ENCODE measurements around the gene HIVEP3.
"Not testable (repeated sequence)": the region's sequence is repeated elsewhere in the genome, so short reads cannot be mapped to it uniquely, and the experiment has no call there.

The HIVEP3 gene

GRCh38 chr1:41695118-41695745 is 223.5 kb downstream of the HIVEP3 start:
- Histone ChIP-seq H3K27ac (ENCODE audit: low read depth, low read length) (no peak overlapping the region), H3K9ac (ENCODE audit: low read length) (no peak overlapping the region), H3K9me3 (ENCODE audit: low read length) (no peaks in the 10 kb centered on the region), H3K4me1 (ENCODE audit: insufficient read depth, low read length) (no peaks in the 10 kb centered on the region), H3K27me3 (ENCODE audit: control insufficient read depth in 1 of 2, insufficient read depth in 2 of 2, low read length in 2 of 2) (no peaks in the 10 kb centered on the region), H3K4me3 (ENCODE audit: low read depth in 1 of 2, low read length in 2 of 2) (no peak overlapping the region), H3K36me3 (ENCODE audit: insufficient read depth, low read length) (no peaks in the 10 kb centered on the region)

- H3K27ac ChIP-seq (ENCODE audit: low read depth, low read length); H3K27me3 ChIP-seq (ENCODE audit: control insufficient read depth in 1 of 2, insufficient read depth in 2 of 2, low read length in 2 of 2); H3K4me3 ChIP-seq (ENCODE audit: low read depth in 1 of 2, low read length in 2 of 2); H3K36me3 ChIP-seq (ENCODE audit: insufficient read depth, low read length); H3K9ac ChIP-seq (ENCODE audit: low read length); H3K9me3 ChIP-seq (ENCODE audit: low read length); H3K4me1 ChIP-seq (ENCODE audit: insufficient read depth, low read length): not testable (repeated sequence)
These were observed 226.8 kb downstream of the HIVEP3 start for GRCh38 chr1:41691966-41692365.

GRCh38 chr1:41691424-41691823 is 227.3 kb downstream of the HIVEP3 start:
- Histone ChIP-seq H3K27me3 (ENCODE audit: control insufficient read depth in 1 of 2, insufficient read depth in 2 of 2, low read length in 2 of 2) (no peaks in the 10 kb centered on the region), H3K9ac (ENCODE audit: low read length) (no peak overlapping the region), H3K36me3 (ENCODE audit: insufficient read depth, low read length) (no peaks in the 10 kb centered on the region), H3K27ac (ENCODE audit: low read depth, low read length) (no peak overlapping the region), H3K4me3 (ENCODE audit: low read depth in 1 of 2, low read length in 2 of 2) (no peak overlapping the region), H3K4me1 (ENCODE audit: insufficient read depth, low read length) (no peaks in the 10 kb centered on the region), H3K9me3 (ENCODE audit: low read length) (no peaks in the 10 kb centered on the region)

GRCh38 chr1:41690331-41690730 is 228.4 kb downstream of the HIVEP3 start:
- Histone ChIP-seq H3K9ac (ENCODE audit: low read length) (no peak overlapping the region), H3K27ac (ENCODE audit: low read depth, low read length) (no peak overlapping the region), H3K4me3 (ENCODE audit: low read depth in 1 of 2, low read length in 2 of 2) (no peak overlapping the region), H3K4me1 (ENCODE audit: insufficient read depth, low read length) (no peaks in the 10 kb centered on the region), H3K9me3 (ENCODE audit: low read length) (no peaks in the 10 kb centered on the region), H3K27me3 (ENCODE audit: control insufficient read depth in 1 of 2, insufficient read depth in 2 of 2, low read length in 2 of 2) (no peaks in the 10 kb centered on the region), H3K36me3 (ENCODE audit: insufficient read depth, low read length) (no peaks in the 10 kb centered on the region)

GRCh38 chr1:41689558-41689981 is 229.2 kb downstream of the HIVEP3 start:
- no peak overlapping the region for H3K4me3 ChIP-seq (ENCODE audit: low read depth in 1 of 2, low read length in 2 of 2)
- no peaks in the 10 kb centered on the region for H3K4me1 ChIP-seq (ENCODE audit: insufficient read depth, low read length)
- H3K36me3 ChIP-seq (ENCODE audit: insufficient read depth, low read length): no peaks in the 10 kb centered on the region
- H3K27ac ChIP-seq (ENCODE audit: low read depth, low read length): no peak overlapping the region
- H3K27me3 ChIP-seq (ENCODE audit: control insufficient read depth in 1 of 2, insufficient read depth in 2 of 2, low read length in 2 of 2): no peaks in the 10 kb centered on the region
- no peaks in the 10 kb centered on the region for H3K9me3 ChIP-seq (ENCODE audit: low read length)
- H3K9ac ChIP-seq (ENCODE audit: low read length): no peak overlapping the region

- Histone ChIP-seq H3K27ac (ENCODE audit: low read depth, low read length) (no peak overlapping the region), H3K4me1 (ENCODE audit: insufficient read depth, low read length) (no peaks in the 10 kb centered on the region), H3K36me3 (ENCODE audit: insufficient read depth, low read length) (no peaks in the 10 kb centered on the region)
These were observed 229.6 kb downstream of the HIVEP3 start for GRCh38 chr1:41689139-41689538.

GRCh38 chr1:41687007-41687406 is 231.7 kb downstream of the HIVEP3 start:
- no peak overlapping the region for H3K4me3 ChIP-seq (ENCODE audit: low read depth in 1 of 2, low read length in 2 of 2)
- no peaks in the 10 kb centered on the region for H3K27me3 ChIP-seq (ENCODE audit: control insufficient read depth in 1 of 2, insufficient read depth in 2 of 2, low read length in 2 of 2)
- no peaks in the 10 kb centered on the region for H3K4me1 ChIP-seq (ENCODE audit: insufficient read depth, low read length)
- no peak overlapping the region for H3K27ac ChIP-seq (ENCODE audit: low read depth, low read length)
- H3K36me3 ChIP-seq (ENCODE audit: insufficient read depth, low read length): no peaks in the 10 kb centered on the region
- H3K9me3 ChIP-seq (ENCODE audit: low read length): no peaks in the 10 kb centered on the region
- H3K9ac ChIP-seq (ENCODE audit: low read length): no peak overlapping the region

More at GRCh38 chr1:41689139-41689538, 229.6 kb downstream of the HIVEP3 start:
- Histone ChIP-seq H3K9ac (ENCODE audit: low read length) (no peak overlapping the region), H3K9me3 (ENCODE audit: low read length) (no peaks in the 10 kb centered on the region), H3K4me3 (ENCODE audit: low read depth in 1 of 2, low read length in 2 of 2) (no peak overlapping the region), H3K27me3 (ENCODE audit: control insufficient read depth in 1 of 2, insufficient read depth in 2 of 2, low read length in 2 of 2) (no peaks in the 10 kb centered on the region)

GRCh38 chr1:41683681-41684500 is 234.8 kb downstream of the HIVEP3 start:
- no peak overlapping the region for H3K27ac ChIP-seq (ENCODE audit: low read depth, low read length)
- no peaks in the 10 kb centered on the region for H3K27me3 ChIP-seq (ENCODE audit: control insufficient read depth in 1 of 2, insufficient read depth in 2 of 2, low read length in 2 of 2)
- H3K9me3 ChIP-seq (ENCODE audit: low read length): no peaks in the 10 kb centered on the region
- H3K4me3 ChIP-seq (ENCODE audit: low read depth in 1 of 2, low read length in 2 of 2): no peak overlapping the region
- H3K9ac ChIP-seq (ENCODE audit: low read length): no peak overlapping the region
- H3K4me1 ChIP-seq (ENCODE audit: insufficient read depth, low read length): no peaks in the 10 kb centered on the region
- H3K36me3 ChIP-seq (ENCODE audit: insufficient read depth, low read length): no peaks in the 10 kb centered on the region

- Histone ChIP-seq H3K27me3 (ENCODE audit: control insufficient read depth in 1 of 2, insufficient read depth in 2 of 2, low read length in 2 of 2) (no peaks in the 10 kb centered on the region), H3K4me1 (ENCODE audit: insufficient read depth, low read length) (no peaks in the 10 kb centered on the region), H3K4me3 (ENCODE audit: low read depth in 1 of 2, low read length in 2 of 2) (no peak overlapping the region), H3K9me3 (ENCODE audit: low read length) (no peaks in the 10 kb centered on the region), H3K36me3 (ENCODE audit: insufficient read depth, low read length) (no peaks in the 10 kb centered on the region), H3K27ac (ENCODE audit: low read depth, low read length) (no peak overlapping the region), H3K9ac (ENCODE audit: low read length) (no peak overlapping the region)
These were observed 235.7 kb downstream of the HIVEP3 start for GRCh38 chr1:41682845-41683625.

- H3K27me3 ChIP-seq (ENCODE audit: control insufficient read depth in 1 of 2, insufficient read depth in 2 of 2, low read length in 2 of 2): no peaks in the 10 kb centered on the region
- no peak overlapping the region for H3K27ac ChIP-seq (ENCODE audit: low read depth, low read length)
- H3K4me1 ChIP-seq (ENCODE audit: insufficient read depth, low read length): no peaks in the 10 kb centered on the region
- H3K9ac ChIP-seq (ENCODE audit: low read length): no peak overlapping the region
- no peaks in the 10 kb centered on the region for H3K9me3 ChIP-seq (ENCODE audit: low read length)
- no peak overlapping the region for H3K4me3 ChIP-seq (ENCODE audit: low read depth in 1 of 2, low read length in 2 of 2)
- H3K36me3 ChIP-seq (ENCODE audit: insufficient read depth, low read length): no peaks in the 10 kb centered on the region
These were observed 236.6 kb downstream of the HIVEP3 start for GRCh38 chr1:41682149-41682548.

GRCh38 chr1:41681331-41682098 is 237.2 kb downstream of the HIVEP3 start:
- Histone ChIP-seq H3K36me3 (ENCODE audit: insufficient read depth, low read length) (no peaks in the 10 kb centered on the region), H3K27me3 (ENCODE audit: control insufficient read depth in 1 of 2, insufficient read depth in 2 of 2, low read length in 2 of 2) (no peaks in the 10 kb centered on the region), H3K27ac (ENCODE audit: low read depth, low read length) (no peak overlapping the region), H3K9me3 (ENCODE audit: low read length) (no peaks in the 10 kb centered on the region), H3K4me1 (ENCODE audit: insufficient read depth, low read length) (no peaks in the 10 kb centered on the region), H3K9ac (ENCODE audit: low read length) (no peak overlapping the region), H3K4me3 (ENCODE audit: low read depth in 1 of 2, low read length in 2 of 2) (no peak overlapping the region)
